DND-41 (cell line): ENCODE measurements around the gene ZDHHC13.

Source experiments
- ATAC-seq: fragments of 200-7000 bp; cut with Tn5 transposase; 3 replicates; pipeline ENCODE4 v1.9.1; 2021; ENCODE audit warnings: low read depth; ENCODE audit not compliant: insufficient read depth
- DNase-seq: peaks from one replicate; pipeline ENCODE4 v3.0.0-alpha.2; 2020
- H2AFZ ChIP-seq: 2 replicates; pipeline ENCODE4 v1.6.0; 2012; ENCODE audit warnings: low read depth, low read length
- H3K27ac ChIP-seq: 2 replicates; pipeline ENCODE4 v1.5.1; 2012; ENCODE audit warnings: low read length, inconsistent platforms
- H3K27me3 ChIP-seq: fragments of 200-600 bp; sonication (generic); 2 replicates; pipeline ENCODE4 v1.6.0; 2012; ENCODE audit warnings: low read length, mild to moderate bottlenecking, inconsistent platforms; ENCODE audit not compliant: insufficient read depth, poor library complexity
- H3K36me3 ChIP-seq: 2 replicates; pipeline ENCODE4 v1.5.1; 2012; ENCODE audit warnings: low read length, inconsistent platforms; ENCODE audit not compliant: insufficient read depth
- H3K4me1 ChIP-seq: 2 replicates; pipeline ENCODE4 v1.5.1; 2012; ENCODE audit warnings: mild to moderate bottlenecking, low read length; ENCODE audit not compliant: insufficient read depth
- H3K4me2 ChIP-seq: 2 replicates; pipeline ENCODE4 v1.6.0; 2012; ENCODE audit warnings: mild to moderate bottlenecking, moderate library complexity, low read length, inconsistent platforms; ENCODE audit not compliant: insufficient read depth
- H3K4me3 ChIP-seq, 2 experiments: fragments of 200-600 bp in 1 of 2; shearing (Covaris generic) in 1 of 2; 2 replicates each; pipeline ENCODE4 v1.5.1; 2012 to 2016; ENCODE audit warnings: inconsistent platforms in 2 of 2, low read length in 2 of 2, mild to moderate bottlenecking in 2 of 2, low read depth in 1 of 2, moderate library complexity in 1 of 2
- H3K79me2 ChIP-seq: 2 replicates; pipeline ENCODE4 v1.6.0; 2012; ENCODE audit warnings: low read length, inconsistent platforms; ENCODE audit not compliant: insufficient read depth
- H3K9ac ChIP-seq: 2 replicates; pipeline ENCODE4 v1.6.0; 2012; ENCODE audit warnings: low read depth, mild to moderate bottlenecking, inconsistent platforms, low read length, moderate library complexity
- H3K9me3 ChIP-seq: 2 replicates; pipeline ENCODE4 v1.5.1; 2012; ENCODE audit warnings: low read length, moderate library complexity, mild to moderate bottlenecking, inconsistent platforms; ENCODE audit not compliant: insufficient read depth, severe bottlenecking
- H4K20me1 ChIP-seq: 2 replicates; pipeline ENCODE4 v1.6.0; 2012; ENCODE audit warnings: low read length; ENCODE audit not compliant: insufficient read depth
- CTCF ChIP-seq: IDR thresholded peaks from 2 replicates; pipeline ENCODE4 v1.5.1; 2012; ENCODE audit warnings: borderline replicate concordance, low read length, moderate library complexity, mild to moderate bottlenecking; ENCODE audit not compliant: poor library complexity, severe bottlenecking; ENCODE audit errors: extremely low read depth
- EZH2 ChIP-seq: IDR thresholded peaks from 3 replicates; pipeline ENCODE4 v1.6.1; 2012; ENCODE audit warnings: borderline replicate concordance, low read depth, mild to moderate bottlenecking, moderate library complexity, low read length, inconsistent platforms; ENCODE audit not compliant: severe bottlenecking

Gene ZDHHC13

GRCh38 chr11:19194620-19195308, 77.8 kb downstream of the ZDHHC13 start:
- no peaks in the 10 kb centered on the region for H3K36me3 ChIP-seq
- H3K9ac ChIP-seq: no peak overlapping the region
- ATAC-seq: no peak
- no peaks in the 10 kb centered on the region for H4K20me1 ChIP-seq
- no peak overlapping the region for H3K4me2 ChIP-seq
- H3K79me2 ChIP-seq: no peaks in the 10 kb centered on the region
- no peaks in the 10 kb centered on the region for H3K4me1 ChIP-seq
- no peak overlapping the region for H2AFZ ChIP-seq
- no peak overlapping the region for H3K27ac ChIP-seq
- H3K27me3 ChIP-seq: peaks cover 3% of the 10 kb centered on the region
- no peak for DNase-seq
- no peak overlapping the region for H3K4me3 ChIP-seq
- no peaks in the 10 kb centered on the region for H3K9me3 ChIP-seq
- TF ChIP-seq CTCF: no peak
- TF ChIP-seq EZH2: no peak

- no peak overlapping the region for H2AFZ ChIP-seq
These were observed 79.5 kb downstream of the ZDHHC13 start for GRCh38 chr11:19196432-19196831.

GRCh38 chr11:19199048-19199447, 82.1 kb downstream of the ZDHHC13 start:
- no peak overlapping the region for H3K9ac ChIP-seq
- no peak overlapping the region for H2AFZ ChIP-seq
- H4K20me1 ChIP-seq: no peaks in the 10 kb centered on the region
- H3K36me3 ChIP-seq: no peaks in the 10 kb centered on the region
- no peak overlapping the region for H3K27ac ChIP-seq
- no peak overlapping the region for H3K4me3 ChIP-seq
- ATAC-seq (no peak), DNase-seq (no peak)
- no peaks in the 10 kb centered on the region for H3K9me3 ChIP-seq
- no peaks in the 10 kb centered on the region for H3K79me2 ChIP-seq
- peaks cover 3% of the 10 kb centered on the region for H3K27me3 ChIP-seq
- H3K4me2 ChIP-seq: no peak overlapping the region
- no peak for TF ChIP-seq CTCF
- no peak for TF ChIP-seq EZH2
- H3K4me1 ChIP-seq: no peaks in the 10 kb centered on the region

More at GRCh38 chr11:19196432-19196831, 79.5 kb downstream of the ZDHHC13 start:
- no peak overlapping the region for H3K27ac ChIP-seq
- H3K4me3 ChIP-seq: no peak overlapping the region
- H3K9ac ChIP-seq: no peak overlapping the region
- peaks cover 3% of the 10 kb centered on the region for H3K27me3 ChIP-seq
- no peaks in the 10 kb centered on the region for H3K4me1 ChIP-seq
- H3K4me2 ChIP-seq: no peak overlapping the region
- no peaks in the 10 kb centered on the region for H3K79me2 ChIP-seq
- no peaks in the 10 kb centered on the region for H3K36me3 ChIP-seq
- DNase-seq (no peak), ATAC-seq (no peak)
- TF ChIP-seq EZH2 (no peak), CTCF (no peak)
- no peaks in the 10 kb centered on the region for H4K20me1 ChIP-seq
- no peaks in the 10 kb centered on the region for H3K9me3 ChIP-seq

GRCh38 chr11:19199771-19200170, 82.8 kb downstream of the ZDHHC13 start:
- ATAC-seq (no peak), DNase-seq (no peak)
- no peaks in the 10 kb centered on the region for H3K4me1 ChIP-seq
- H3K4me3 ChIP-seq: no peak overlapping the region
- H3K27ac ChIP-seq: no peak overlapping the region
- no peaks in the 10 kb centered on the region for H3K9me3 ChIP-seq
- peaks cover 3% of the 10 kb centered on the region for H3K27me3 ChIP-seq
- TF ChIP-seq CTCF (no peak), EZH2 (no peak)
- no peaks in the 10 kb centered on the region for H3K79me2 ChIP-seq
- H4K20me1 ChIP-seq: no peaks in the 10 kb centered on the region
- H3K36me3 ChIP-seq: no peaks in the 10 kb centered on the region
- H3K4me2 ChIP-seq: no peak overlapping the region
- H3K9ac ChIP-seq: no peak overlapping the region
- no peak overlapping the region for H2AFZ ChIP-seq
